ENCODE results near the gene HECW1. TPM values are rescaled to one million over a fixed set of nuclear protein-coding genes. Genes with fewer than 3 reads are reported as not detected.
"Not testable (repeated sequence)": the region's sequence is repeated elsewhere in the genome, so short reads cannot be mapped to it uniquely, and the experiment has no call there.

HECW1 gene
- total RNA-seq, 1 donor from 2014 or later, result not detected

DNA sequence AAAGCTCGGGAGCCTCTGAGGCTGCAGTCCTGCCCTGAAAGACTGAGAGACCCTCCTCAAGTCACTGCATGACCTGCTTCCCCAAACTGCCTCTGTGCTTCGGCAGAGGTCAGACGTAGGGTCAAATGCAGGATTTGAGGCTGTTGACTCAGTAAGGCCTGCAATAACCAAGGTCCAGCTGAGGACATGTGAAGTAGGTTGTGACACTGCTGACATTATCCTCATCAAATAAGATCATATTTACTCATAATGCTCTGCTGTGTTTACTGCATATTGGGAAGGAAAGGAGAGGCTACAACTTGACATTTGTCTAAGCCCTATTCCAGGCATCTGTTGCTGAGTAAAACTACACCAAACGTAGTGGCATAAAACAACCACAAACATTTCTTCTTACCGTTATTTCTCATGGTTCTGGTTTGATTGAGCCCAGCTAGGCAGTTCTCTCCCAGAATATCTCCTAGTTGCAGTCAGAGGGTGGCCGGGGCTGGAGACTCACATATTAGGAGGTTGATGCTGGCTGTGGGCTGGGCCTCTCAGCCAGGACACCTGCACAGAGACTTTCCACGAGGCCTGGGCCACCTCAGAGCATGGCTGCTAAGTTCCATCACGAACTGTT lies 348.4 kb downstream of the HECW1 start:
- no peak for DNase-seq (ENCODE audit: low read depth, low spot score)

- DNase-seq (ENCODE audit: low read depth, low spot score), result no peak
These were observed 349.0 kb downstream of the HECW1 start for GRCh38 chr7:43461349-43462024.

DNA sequence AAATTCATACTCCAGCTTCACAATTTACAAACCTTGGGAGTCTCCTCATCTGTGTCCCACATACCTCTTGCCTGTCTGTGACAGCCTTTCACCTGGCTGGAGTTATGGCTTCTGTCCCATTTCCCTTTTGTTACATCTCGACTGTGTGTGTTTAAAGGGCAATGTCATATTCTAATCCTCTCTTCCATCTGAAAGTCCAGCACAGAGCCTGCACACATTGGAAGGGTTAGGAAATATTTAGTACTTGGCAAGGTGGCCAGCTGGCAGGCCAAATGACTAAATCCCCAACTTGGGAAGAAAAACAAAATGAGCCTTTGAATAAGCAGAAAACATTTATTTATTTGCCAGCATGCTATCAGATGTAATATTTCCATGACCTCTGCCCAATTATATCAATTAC lies 350.4 kb downstream of the HECW1 start:
- no peak for DNase-seq (ENCODE audit: low read depth, low spot score)

GRCh38 chr7:43463401-43463980 lies 351.0 kb downstream of the HECW1 start:
- no peak for DNase-seq (ENCODE audit: low read depth, low spot score)

- DNase-seq (ENCODE audit: low read depth, low spot score), result no peak
These were observed 353.4 kb downstream of the HECW1 start for GRCh38 chr7:43465581-43466554.

DNA sequence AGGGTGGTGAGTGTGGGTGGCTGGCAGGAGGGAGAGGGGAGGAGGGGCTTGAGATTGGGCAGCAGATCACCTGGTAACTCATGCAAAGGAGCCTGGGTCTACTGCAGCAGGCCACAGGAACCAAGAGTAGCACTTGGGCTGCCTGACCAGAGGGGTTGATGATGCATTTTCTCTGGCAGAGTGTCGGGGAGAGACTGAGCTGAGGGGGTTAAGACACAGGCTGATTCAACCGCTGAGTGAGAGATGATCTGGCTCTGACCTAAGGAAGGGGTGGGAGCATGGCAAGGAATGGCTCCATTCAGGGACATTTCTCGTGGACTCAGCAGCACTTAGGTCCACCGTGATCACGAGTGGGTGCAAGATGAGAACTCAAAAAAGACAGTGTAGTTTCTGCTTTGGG lies 355.0 kb downstream of the HECW1 start:
- no peak for DNase-seq (ENCODE audit: low read depth, low spot score)

DNA sequence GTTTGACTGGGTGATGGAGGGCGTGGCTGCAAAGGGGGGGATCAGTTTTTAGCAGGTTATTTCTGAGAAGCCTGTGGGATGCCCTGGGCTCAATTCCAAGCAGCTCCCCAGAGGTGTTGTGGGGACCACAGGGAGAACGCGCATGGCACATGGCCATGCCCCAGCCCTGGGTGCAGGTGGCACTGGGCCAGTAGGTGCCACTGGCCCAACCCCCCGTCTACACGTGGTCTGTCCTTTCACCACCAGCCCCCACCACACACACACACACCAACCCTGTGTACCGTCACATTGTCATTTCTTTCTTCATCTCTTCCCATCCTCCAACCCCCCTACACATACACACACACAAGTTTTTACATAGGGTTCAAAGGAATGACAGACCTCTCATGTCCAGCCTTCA lies 355.4 kb downstream of the HECW1 start:
- no peak for DNase-seq (ENCODE audit: low read depth, low spot score)

- no peak for DNase-seq (ENCODE audit: low read depth, low spot score)
These were observed 356.6 kb downstream of the HECW1 start for GRCh38 chr7:43469051-43469450.

GRCh38 chr7:43470110-43470509 lies 357.7 kb downstream of the HECW1 start:
- no peak for DNase-seq (ENCODE audit: low read depth, low spot score)

DNA sequence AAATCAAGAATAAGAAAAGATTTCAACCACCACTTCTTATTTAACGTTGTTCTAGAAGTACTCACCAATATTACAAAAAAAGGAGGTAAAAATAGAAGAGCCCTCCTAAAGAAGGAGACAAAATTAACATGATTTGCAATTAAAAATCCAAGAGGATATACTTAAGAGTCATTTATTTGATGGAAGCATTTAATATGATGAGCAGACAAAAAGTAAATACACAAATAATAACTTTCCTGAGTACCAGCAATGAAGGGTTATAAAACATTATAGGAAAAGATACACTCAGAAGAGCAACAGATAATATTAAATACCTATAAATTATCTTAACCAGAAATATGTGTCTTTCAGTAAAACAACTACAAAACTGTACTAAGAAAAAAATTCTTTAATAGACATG lies 363.5 kb downstream of the HECW1 start:
- no peak for DNase-seq (ENCODE audit: low read depth, low spot score)

DNA sequence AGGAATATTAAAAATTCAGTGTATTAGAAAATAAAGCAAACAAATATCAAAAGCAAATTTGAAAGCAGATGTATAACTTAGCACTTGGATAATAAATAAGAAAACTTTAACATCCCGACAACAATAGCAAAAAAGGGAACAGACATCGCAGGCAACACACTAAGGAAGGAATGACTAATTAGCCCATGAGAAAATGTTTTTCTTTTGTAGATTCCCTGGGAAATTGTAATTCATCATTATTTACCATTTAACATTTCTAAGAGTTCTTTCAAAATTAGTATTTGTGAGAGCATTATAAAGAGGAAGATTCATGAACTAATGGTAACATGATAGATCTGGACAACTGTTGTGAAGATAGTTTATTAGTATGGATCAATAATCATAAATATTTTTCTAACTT lies 364.4 kb downstream of the HECW1 start:
- DNase-seq (ENCODE audit: low read depth, low spot score), result no peak

DNA sequence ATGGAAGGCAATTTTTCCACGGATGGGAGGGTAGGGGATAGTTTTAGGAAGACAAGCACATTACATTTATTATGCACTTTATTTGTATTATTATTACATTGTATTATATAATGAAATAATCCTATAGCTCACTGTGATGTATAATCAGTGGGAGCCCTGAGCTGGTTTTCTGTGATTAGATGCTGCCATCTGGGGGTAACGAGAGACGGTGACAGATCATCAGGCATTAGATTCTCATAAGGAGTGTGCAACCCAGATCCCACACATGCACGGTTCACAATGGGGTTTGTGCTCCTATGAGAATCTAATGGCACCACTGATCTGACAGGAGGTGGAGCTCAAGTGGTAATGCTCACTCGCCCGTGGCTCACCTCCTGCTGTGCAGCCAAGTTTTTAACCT lies 366.6 kb downstream of the HECW1 start:
- DNase-seq (ENCODE audit: low read depth, low spot score), result no peak

GRCh38 chr7:43479543-43479942 lies 367.1 kb downstream of the HECW1 start:
- DNase-seq (ENCODE audit: low read depth, low spot score), result no peak

DNA sequence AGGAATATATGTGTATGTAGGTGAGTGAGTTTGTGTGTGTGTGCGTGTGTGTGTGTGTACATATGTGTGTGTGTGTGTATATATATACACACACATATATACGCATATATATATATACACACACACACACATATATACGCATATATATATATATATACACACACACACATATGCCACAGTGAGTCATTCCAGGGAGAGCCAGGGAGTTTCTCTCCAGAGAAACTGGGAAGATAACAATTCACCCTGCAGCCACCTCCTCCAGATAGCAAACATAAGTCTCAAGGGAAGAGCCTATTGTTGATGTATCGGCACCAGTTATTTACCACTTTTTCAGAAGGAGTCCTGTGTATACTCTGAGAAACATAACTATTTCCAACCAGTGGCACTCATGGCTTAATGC lies 368.1 kb downstream of the HECW1 start:
- DNase-seq (ENCODE audit: low read depth, low spot score), result no peak

DNA sequence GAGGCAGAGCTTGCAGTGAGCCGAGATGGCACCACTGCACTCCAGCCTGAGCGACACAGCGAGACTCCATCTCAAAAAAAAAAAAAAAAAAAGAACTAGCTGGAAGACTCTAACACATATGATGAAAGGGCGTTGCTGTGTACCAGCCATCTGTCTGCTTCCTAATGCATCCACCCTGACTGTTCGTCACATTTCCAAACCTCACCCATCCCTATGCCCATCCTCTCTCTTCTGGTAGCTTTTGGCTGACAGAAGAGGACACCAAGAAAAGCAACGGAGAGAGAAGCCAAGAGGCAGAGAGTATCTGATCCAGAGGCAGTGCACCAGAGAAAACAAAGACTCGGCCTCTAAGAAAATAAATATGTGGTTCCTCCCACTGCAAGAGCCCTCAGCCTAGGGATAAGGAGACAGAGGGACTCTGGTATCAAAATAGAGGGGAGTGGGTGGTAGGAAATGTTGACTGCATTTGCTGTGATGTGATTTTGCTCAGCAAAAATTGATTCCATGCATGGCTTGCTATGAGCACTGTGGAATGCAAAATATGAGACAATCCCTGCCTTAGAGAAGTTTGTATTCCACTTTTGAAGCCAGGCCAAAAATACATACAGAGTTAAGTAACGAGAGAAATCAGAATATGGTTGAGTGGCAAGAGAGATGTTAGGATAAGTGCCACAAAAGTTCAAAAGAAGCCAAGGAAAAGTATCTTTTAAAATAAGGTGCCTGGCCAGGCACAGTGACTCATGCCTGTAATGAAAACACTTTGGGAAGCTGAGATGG lies 369.6 kb downstream of the HECW1 start:
- DNase-seq (ENCODE audit: low read depth, low spot score), result no peak

- no peak for DNase-seq (ENCODE audit: low read depth, low spot score)
These were observed 370.3 kb downstream of the HECW1 start for GRCh38 chr7:43482679-43483252.

GRCh38 chr7:43484678-43485395 lies 372.4 kb downstream of the HECW1 start:
- DNase-seq (ENCODE audit: low read depth, low spot score), result no peak

- no peak for DNase-seq (ENCODE audit: low read depth, low spot score)
These were observed 373.1 kb downstream of the HECW1 start for GRCh38 chr7:43485580-43485979.

DNA sequence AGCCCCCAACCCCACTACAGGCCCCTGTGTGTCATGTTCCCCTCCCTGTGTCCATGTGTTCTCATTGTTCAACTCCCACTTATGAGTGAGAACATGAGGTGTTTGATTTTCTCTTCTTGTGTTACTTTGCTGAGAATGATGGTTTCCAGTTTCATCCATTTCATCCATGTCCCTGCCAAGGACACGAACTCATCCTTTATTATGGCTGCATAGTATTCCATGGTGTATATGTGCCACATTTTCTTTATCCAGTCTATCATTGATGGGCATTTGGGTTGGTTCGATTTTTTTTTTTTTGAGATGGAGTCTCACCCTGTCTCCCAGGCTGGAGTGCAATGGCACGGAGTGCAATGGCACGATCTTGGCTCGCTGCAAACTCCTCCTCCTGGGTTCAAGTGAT lies 373.6 kb downstream of the HECW1 start:
- not testable (repeated sequence) for DNase-seq (ENCODE audit: low read depth, low spot score)

DNA sequence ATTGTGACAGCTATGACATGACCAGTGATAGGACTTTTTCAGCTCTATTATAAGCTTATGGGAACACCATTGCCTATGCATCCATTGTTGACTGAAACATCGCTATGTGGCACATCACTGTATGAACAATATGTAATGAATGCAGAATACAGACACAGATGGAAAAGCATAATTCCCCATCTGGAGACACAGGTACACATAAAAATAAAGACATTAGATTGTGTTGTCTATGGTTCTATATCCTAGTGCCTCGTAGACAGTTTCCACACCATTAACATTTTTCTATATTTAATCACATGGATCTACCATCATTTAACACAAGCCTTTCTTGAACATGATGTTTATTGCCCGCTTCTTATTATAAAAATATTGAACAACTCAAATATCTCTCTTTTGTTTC lies 374.2 kb downstream of the HECW1 start:
- DNase-seq (ENCODE audit: low read depth, low spot score), result no peak

Measured in pulmonary artery endothelial cell (primary cell).